ENCODE data around the gene KIDINS220. TPM values are rescaled to one million over a fixed set of nuclear protein-coding genes. Genes with fewer than 3 reads are reported as not detected.

KIDINS220 gene
- total and polyA plus RNA-seq, 2 experiments from 2014 or later = 24.2 to 77.5 TPM

- no peak for TF ChIP-seq EZH2 (IDR thresholded peaks at IDR 0.05; ENCODE audit: borderline replicate concordance)
- TF ChIP-seq EZH2phosphoT487 (IDR thresholded peaks at IDR 0.05; ENCODE audit: low read depth, severe bottlenecking, unreplicated experiment) = no peak
- no peak for TF ChIP-seq CTCF (IDR thresholded peaks at IDR 0.05; ENCODE audit: poor library complexity)
- Histone ChIP-seq H3K27ac (no peak overlapping the region), H3K4me3 (no peak overlapping the region), H3K79me2 (no peaks in the 10 kb centered on the region), H3K36me3 (replicated peaks; ENCODE audit: insufficient read depth, low read depth) (no peaks in the 10 kb centered on the region), H3K4me2 (no peak overlapping the region), H3K9me2 (replicated peaks; ENCODE audit: insufficient read depth) (no peaks in the 10 kb centered on the region), H3K9me3 (ENCODE audit: low read depth) (no peaks in the 10 kb centered on the region), H3K4me1 (ENCODE audit: insufficient read depth) (no peaks in the 10 kb centered on the region), H2AFZ (no peak overlapping the region), H3K27me3 (no peaks in the 10 kb centered on the region), H4K20me1 (ENCODE audit: insufficient read depth, poor library complexity, severe bottlenecking) (no peaks in the 10 kb centered on the region)
- no peak for DNase-seq (ENCODE audit: low spot score)
- WGBS (ENCODE audit: low lambda C conversion rate, missing lambda C conversion rate) = 94% methylated on average over 16 of the region's 16 CpGs
Observed at GRCh38 chr2:8701681-8702379, 135.6 kb downstream of the KIDINS220 start.

- 84% methylated on average over 7 of the region's 7 CpGs for WGBS (ENCODE audit: low lambda C conversion rate, missing lambda C conversion rate)
Observed at GRCh38 chr2:8699839-8700238, 137.6 kb downstream of the KIDINS220 start.

GRCh38 chr2:8697190-8697589, 140.2 kb downstream of the KIDINS220 start:
- Histone ChIP-seq H3K4me1 (ENCODE audit: insufficient read depth) (no peaks in the 10 kb centered on the region), H3K4me2 (no peak overlapping the region), H3K36me3 (replicated peaks; ENCODE audit: insufficient read depth, low read depth) (no peaks in the 10 kb centered on the region), H4K20me1 (ENCODE audit: insufficient read depth, poor library complexity, severe bottlenecking) (no peaks in the 10 kb centered on the region), H3K9me3 (ENCODE audit: low read depth) (no peaks in the 10 kb centered on the region), H3K9me2 (replicated peaks; ENCODE audit: insufficient read depth) (no peaks in the 10 kb centered on the region), H2AFZ (no peak overlapping the region), H3K27ac (no peak overlapping the region), H3K79me2 (no peaks in the 10 kb centered on the region), H3K4me3 (no peak overlapping the region), H3K27me3 (no peaks in the 10 kb centered on the region)
- WGBS (ENCODE audit: low lambda C conversion rate, missing lambda C conversion rate) = 83% methylated on average over 5 of the region's 5 CpGs
- DNase-seq (ENCODE audit: low spot score) = no peak
- TF ChIP-seq EZH2 (IDR thresholded peaks at IDR 0.05; ENCODE audit: borderline replicate concordance) (no peak), CTCF (IDR thresholded peaks at IDR 0.05; ENCODE audit: poor library complexity) (no peak)

More at GRCh38 chr2:8699839-8700238, 137.6 kb downstream of the KIDINS220 start:
- Histone ChIP-seq H3K4me2 (no peak overlapping the region), H3K4me3 (no peak overlapping the region), H3K27me3 (no peaks in the 10 kb centered on the region), H4K20me1 (ENCODE audit: insufficient read depth, poor library complexity, severe bottlenecking) (no peaks in the 10 kb centered on the region), H2AFZ (no peak overlapping the region), H3K36me3 (replicated peaks; ENCODE audit: insufficient read depth, low read depth) (no peaks in the 10 kb centered on the region), H3K27ac (no peak overlapping the region), H3K4me1 (ENCODE audit: insufficient read depth) (no peaks in the 10 kb centered on the region), H3K79me2 (no peaks in the 10 kb centered on the region), H3K9me2 (replicated peaks; ENCODE audit: insufficient read depth) (no peaks in the 10 kb centered on the region), H3K9me3 (ENCODE audit: low read depth) (no peaks in the 10 kb centered on the region)
- no peak for TF ChIP-seq CTCF (IDR thresholded peaks at IDR 0.05; ENCODE audit: poor library complexity)
- no peak for TF ChIP-seq EZH2 (IDR thresholded peaks at IDR 0.05; ENCODE audit: borderline replicate concordance)
- TF ChIP-seq EZH2phosphoT487 (IDR thresholded peaks at IDR 0.05; ENCODE audit: low read depth, severe bottlenecking, unreplicated experiment) = no peak
- DNase-seq (ENCODE audit: low spot score) = no peak
